Measurements from ENCODE around the gene PIGP.
"Not testable (repeated sequence)": the region's sequence is repeated elsewhere in the genome, so short reads cannot be mapped to it uniquely, and the experiment has no call there.

PIGP gene

DNA sequence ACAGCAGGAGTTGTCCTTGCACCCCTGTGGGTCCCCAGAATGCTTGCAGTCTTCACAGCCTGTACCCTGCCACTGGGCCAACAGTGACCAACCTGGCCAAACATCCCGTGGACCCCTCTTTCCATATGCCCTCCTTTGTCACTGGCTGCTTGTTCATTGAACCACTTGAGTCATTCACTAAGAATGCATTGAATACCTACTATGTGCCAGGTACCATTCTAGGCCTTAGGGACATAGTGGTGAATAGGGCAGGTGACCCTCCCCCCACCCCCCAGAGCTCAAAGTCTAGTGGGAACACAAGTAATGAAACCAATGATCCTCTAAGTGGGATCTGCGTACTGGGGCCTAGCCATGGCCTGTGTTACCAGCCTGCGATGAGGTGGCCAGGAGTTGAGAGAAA, 28.2 kb downstream of the PIGP start:
- DNase-seq (ENCODE audit: low read depth in 2 of 2): no peak

DNA sequence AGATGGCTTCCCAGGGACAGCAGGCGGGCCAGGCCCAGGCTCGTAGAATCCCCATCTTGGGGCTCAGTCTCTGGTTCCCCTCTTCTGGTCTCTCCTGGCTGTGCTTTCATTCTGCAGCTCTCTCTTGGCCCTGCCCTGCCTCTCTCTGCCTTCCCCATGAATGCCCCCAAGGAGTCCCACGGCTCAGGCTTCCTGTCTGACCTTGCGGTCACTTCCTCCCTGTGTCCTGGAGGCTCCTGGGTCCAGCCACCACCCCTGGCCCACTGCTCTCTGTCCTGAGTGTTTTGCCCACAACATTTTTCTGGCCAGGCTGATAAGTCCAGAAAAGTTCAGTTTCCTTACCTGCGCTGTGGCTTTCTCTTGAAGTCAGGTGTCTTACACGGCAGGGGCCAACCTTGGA, 29.1 kb downstream of the PIGP start:
- DNase-seq (ENCODE audit: low read depth in 2 of 2): no peak

DNA sequence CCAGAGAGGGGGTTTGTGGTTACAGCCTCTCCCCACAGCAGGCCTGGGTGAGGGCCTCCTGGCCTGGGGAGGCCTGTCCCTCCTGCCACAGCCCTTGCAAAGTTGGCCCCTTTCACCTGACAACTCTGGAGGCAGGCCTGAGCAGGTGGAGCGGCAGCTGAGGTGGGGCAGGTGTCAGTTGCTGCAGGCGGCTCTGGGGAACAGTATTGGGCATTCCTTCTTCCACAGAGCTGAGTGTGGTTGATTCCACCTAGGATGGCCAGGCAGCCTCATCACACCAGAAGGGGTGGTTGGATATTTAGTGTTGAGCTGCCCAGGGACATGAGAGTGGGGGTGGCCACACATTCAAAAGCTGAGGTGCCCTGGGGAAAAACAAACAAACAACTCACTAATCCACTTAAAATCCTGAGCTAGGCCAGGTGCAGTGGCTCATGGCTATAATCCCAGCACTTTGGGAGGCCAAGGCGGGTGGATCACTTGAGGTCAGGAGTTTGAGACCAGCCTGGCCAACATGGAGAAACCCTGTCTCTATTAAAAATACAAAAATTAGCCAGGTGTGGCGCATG, 31.1 kb downstream of the PIGP start:
- no peak for DNase-seq (ENCODE audit: low read depth in 2 of 2)

DNA sequence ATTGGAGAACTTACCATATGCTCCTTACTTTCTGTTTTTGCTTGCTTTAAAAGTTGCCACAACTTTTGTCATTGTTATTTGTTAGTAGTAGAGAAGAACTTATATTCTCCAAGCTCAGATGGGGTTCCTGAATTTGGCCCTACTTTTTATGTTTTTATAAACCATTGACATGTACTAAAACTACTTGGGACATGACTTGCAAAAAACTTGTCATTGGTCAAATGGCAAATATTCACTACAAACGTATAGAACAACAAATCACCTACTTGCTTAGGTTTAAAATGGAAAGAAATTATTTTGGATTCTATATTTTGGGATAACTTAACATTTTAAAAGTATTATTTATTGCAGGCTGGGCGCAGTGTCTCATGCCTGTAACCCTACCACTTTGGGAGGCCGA, 32.7 kb downstream of the PIGP start:
- no peak for DNase-seq (ENCODE audit: low read depth in 2 of 2)

DNA sequence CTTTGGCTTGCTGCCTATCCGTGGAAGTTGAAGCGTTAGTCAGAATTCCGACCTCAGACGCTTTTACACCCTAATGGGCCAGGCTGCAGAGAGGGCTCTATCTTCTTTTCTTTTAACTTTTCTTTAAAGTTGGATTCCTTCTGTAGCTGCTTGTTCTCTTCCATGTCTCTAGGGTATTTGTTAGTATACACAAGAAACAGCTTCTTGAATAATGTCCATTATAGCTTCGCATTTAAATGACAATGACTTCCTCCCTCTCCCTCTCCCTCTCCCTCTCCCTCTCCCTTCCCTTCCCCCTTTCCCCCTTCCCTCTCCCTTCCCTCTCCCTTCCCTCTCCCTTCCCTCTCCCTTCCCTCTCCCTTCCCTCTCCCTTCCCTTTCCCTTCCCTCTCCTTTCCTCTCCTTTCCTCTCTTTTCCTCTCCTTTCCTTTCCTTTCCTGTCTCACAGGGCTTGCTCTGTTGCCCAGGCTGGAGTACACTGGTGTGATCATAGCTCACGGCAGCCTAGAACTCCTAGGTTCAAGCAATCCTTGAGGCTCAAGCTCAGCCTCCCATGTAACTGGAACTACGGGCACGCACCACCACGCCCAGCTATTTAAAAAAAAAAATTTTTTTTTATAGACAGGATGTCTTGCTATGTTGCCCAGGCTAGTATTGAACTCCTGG, 33.3 kb downstream of the PIGP start:
- no peak for DNase-seq (ENCODE audit: low read depth in 2 of 2)

DNA sequence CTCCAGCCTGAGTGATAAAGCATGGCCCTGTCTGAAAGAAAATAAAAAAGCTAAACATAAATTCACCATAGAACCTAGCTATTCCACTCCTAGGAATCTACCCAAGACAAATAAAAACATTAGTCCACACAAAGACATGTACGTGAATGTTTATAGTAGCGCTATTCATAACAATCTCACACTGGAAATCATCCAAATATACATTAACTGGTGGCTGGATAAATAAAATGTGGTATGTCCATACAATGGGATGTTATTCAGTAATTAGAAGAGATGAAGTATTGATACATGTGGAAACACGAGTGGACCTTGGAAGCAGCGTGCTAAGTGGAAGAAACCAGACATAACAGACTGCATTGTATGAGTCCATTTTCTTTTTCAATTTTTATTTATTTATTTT, 36.7 kb downstream of the PIGP start:
- DNase-seq (ENCODE audit: low read depth in 2 of 2): no peak

DNA sequence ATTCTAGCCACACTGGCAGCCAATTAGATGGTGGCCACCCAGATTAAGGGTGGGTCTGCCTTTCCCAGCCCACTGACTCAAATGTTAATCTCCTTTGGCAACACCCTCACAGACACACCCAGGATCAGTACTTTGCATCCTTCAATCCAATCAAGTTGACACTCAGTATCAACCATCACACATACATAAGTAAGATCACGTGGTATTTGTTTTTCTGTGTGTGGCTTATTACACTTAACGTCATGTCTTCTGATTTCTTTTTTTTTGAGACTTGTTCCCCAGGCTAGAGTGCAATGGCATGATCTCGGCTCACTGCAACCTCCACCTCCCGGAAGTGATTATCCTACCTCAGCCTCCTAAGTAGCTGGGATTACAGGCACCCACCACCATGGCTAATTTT, 38.5 kb downstream of the PIGP start:
- not testable (repeated sequence) for DNase-seq (ENCODE audit: low read depth in 2 of 2)

DNA sequence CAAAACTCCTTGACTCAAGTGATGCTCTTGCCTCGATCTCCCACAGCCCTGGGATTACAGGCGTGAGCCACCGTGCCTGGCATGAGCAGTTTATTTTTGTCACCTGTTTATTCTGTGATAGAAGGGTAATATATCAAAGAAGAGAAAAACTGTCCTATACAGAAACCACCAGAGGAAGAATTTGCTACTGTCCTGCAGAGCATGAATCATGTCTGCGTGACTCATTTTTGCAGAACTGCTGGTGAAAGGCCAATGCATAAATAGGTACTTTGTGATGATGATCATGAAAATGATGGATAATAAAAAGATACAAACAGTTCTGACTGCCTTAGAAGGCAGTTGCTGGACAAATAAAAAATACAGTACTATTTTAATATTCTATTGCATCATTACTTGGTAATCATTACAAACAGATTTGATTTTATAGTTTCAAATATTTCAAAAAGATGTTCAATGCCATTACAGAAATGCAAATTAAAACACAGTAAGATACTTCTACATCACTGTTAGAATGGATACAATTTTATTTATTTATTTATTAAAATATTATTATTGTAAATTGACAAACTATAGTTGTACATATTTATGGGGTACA, 39.9 kb downstream of the PIGP start:
- no peak for DNase-seq (ENCODE audit: low read depth in 2 of 2)

DNA sequence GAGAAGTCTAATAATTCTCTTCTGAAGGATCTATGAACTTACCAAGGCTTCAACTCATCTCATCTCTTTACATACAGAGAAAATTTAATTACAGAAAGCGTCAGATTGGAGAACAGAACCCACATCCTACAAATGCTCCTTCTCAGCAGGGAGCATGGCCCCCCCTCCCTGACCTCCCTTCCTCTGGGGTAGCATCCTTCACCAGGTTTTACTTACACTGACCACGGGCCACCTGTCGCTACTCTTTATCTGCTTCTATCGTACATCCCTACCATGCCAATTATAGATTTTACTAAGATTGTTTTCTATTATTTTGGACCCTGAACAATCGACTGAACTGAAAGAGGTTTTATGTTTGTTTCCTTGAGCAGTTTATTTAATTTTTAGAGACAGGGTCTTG, 40.6 kb downstream of the PIGP start:
- no peak for DNase-seq (ENCODE audit: low read depth in 2 of 2)

DNA sequence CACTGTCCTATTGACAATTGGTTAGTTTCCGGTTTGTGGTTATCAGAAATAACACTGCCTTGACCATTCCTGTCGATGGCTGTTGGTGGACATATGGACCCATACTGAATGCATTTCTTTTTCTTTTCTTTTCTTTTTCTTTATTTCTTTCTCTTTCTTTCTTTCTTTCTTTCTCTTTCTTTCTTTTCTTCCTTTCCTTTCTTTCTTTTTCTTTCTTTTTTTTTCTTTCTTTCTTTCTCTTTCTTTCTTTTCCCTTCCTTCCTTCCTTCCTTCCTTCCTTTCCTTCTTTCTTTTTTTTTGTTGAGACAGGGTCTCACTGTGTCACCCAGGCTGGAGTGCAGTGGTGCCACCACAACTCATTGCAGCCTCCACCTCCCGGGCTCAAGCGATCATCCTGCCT, 42.0 kb downstream of the PIGP start:
- no peak for DNase-seq (ENCODE audit: low read depth in 2 of 2)

DNA sequence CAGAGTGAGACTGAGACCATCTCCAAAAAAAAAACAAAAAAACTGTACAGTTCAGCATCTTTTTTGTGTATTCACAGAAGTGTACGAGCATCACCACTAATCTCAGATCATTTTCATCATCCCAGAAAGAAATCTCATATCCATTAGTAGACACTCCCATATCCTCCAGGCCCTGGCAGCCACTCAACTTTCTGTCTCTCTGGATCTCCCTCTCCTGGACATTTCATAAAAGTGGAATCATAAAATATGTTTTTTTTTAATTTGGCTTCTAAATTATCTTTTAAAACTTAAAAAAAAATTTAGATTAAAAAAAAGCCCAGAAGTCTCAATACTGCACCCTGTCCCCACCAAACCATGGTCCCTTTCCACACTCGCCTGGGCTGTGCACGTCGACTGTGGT, 44.3 kb downstream of the PIGP start:
- DNase-seq (ENCODE audit: low read depth in 2 of 2): no peak

DNA sequence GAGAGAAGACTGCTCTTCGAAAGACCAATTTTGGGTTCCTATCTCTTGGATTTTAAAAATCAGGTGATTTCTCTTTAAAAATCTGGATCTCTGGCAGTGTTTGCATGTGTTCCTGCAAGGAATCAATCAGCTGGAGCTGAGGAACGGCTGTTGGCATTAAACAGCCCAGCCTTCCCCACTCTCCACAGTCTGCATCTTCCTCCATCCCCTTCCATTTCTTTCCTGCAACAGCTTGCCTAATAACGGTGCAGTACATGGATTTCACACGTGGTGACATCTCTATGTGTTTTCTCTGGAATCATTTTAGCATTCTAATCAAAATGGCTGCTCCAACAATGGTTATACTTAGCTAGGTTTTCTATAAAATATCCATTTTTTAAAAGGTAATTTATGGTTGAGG, 46.4 kb downstream of the PIGP start:
- DNase-seq (ENCODE audit: low read depth in 2 of 2): no peak

DNA sequence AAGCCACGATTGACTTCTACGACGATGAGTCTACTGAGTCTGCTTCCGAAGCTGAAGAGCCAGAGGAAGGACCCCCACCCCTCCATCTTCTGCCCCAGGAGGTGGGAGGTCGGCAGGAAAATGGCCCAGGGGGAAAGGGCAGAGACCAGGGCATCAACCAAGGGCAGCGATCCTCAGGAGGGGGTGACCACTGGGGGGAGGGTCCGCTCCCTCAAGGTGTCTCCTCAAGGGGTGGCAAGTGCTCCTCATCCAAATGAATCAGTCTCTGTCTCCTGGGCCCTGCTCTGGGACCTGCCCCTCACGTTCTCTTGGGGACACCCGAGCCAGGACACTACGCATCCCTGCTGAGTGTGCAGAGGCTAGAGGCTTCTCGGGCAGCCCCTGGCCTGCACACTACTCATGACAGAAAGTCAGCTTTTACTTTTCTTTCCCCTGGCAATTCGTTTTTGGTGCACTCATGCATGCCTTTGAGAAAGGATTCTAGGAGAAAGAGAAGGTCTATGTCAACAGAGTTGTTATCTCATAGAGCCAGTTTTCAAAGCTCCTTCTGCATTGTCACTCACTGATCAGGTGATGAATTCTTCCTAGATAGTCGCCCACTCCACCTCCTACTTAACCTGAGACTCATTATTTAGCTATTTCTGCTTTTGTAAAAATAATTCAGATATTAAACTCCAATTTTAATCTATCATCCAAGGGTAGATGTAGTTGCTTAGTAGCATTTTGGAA, 54.8 kb downstream of the PIGP start:
- DNase-seq (ENCODE audit: low read depth in 2 of 2): no peak
